Measurements from ENCODE around the gene REV1.

DNA sequence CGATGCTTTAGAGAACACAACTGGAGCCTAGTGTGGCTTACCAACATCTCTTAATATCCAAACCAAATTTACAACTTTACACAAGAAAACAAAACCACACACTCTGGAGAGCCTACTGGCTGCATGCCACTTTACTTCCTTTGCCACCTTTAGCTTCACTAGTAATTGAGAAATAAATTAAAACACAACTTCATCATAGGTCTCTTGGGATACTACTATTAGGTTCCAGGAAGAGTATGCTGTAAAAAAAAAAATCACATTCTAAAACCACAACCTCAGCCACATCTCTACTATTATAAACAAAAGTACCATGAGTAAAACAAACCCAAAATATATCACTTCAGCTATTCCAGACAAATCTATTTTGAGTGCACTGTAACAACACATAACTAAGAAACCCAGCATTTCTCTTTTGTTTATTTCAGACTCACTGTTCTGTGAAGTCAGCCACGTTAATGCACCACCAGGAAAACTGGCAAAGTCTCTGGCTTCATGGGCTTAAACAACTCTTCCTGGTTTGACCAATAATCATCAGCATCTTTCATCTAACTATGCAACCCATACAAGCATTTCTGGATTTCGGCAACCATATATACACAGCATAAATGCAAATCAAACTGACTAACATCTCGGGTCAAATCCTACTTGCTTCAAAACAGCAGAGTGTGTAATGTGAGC lies 59.1 kb downstream of the REV1 start:
- TF ChIP-seq, protein P1, sequence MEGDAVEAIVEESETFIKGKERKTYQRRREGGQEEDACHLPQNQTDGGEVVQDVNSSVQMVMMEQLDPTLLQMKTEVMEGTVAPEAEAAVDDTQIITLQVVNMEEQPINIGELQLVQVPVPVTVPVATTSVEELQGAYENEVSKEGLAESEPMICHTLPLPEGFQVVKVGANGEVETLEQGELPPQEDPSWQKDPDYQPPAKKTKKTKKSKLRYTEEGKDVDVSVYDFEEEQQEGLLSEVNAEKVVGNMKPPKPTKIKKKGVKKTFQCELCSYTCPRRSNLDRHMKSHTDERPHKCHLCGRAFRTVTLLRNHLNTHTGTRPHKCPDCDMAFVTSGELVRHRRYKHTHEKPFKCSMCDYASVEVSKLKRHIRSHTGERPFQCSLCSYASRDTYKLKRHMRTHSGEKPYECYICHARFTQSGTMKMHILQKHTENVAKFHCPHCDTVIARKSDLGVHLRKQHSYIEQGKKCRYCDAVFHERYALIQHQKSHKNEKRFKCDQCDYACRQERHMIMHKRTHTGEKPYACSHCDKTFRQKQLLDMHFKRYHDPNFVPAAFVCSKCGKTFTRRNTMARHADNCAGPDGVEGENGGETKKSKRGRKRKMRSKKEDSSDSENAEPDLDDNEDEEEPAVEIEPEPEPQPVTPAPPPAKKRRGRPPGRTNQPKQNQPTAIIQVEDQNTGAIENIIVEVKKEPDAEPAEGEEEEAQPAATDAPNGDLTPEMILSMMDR (IDR thresholded peaks at IDR 0.05 in 4 of 5, conservative IDR thresholded peaks at IDR 0.05 in 1 of 5) = no peak
- no peak for TF ChIP-seq POLR2A (IDR thresholded peaks at IDR 0.05)
